ENCODE results near the gene KCNS1. TPM values are rescaled to one million over a fixed set of nuclear protein-coding genes. Genes with fewer than 3 reads are reported as not detected.
"Not testable (repeated sequence)": the region's sequence is repeated elsewhere in the genome, so short reads cannot be mapped to it uniquely, and the experiment has no call there.

KCNS1 gene
- total RNA-seq, 1 experiment from 2014 or later = 1.2 TPM

DNA sequence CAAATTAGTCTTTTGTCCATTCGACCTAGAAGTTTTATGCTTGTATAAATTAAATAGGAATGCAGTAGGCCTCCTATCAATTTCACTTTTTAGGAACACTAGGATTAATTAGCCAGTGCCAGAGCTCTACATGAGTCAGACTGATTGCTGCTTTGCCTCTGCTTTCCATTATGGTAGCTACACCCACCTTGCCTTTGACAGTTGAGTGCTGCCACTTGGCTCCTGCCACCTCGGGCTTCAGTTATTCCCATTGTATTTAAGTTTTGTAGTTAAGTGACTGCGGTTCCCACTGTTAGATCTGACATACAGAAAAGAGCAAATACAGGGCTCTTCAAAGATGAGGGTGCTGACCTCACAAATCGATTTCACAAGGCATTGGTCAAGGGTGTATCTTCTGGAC lies 39.9 kb upstream of the KCNS1 start (continued):
- TF ChIP-seq, protein P1, sequence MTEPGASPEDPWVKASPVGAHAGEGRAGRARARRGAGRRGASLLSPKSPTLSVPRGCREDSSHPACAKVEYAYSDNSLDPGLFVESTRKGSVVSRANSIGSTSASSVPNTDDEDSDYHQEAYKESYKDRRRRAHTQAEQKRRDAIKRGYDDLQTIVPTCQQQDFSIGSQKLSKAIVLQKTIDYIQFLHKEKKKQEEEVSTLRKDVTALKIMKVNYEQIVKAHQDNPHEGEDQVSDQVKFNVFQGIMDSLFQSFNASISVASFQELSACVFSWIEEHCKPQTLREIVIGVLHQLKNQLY (CRISPR knock-in tag; IDR thresholded peaks at IDR 0.05) = no peak
- TF ChIP-seq, protein P2, sequence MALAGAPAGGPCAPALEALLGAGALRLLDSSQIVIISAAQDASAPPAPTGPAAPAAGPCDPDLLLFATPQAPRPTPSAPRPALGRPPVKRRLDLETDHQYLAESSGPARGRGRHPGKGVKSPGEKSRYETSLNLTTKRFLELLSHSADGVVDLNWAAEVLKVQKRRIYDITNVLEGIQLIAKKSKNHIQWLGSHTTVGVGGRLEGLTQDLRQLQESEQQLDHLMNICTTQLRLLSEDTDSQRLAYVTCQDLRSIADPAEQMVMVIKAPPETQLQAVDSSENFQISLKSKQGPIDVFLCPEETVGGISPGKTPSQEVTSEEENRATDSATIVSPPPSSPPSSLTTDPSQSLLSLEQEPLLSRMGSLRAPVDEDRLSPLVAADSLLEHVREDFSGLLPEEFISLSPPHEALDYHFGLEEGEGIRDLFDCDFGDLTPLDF (CRISPR knock-in tag; IDR thresholded peaks at IDR 0.05) = no peak
- no peak for TF ChIP-seq GTF2I (CRISPR knock-in tag; conservative IDR thresholded peaks at IDR 0.05)
- TF ChIP-seq, protein P3, sequence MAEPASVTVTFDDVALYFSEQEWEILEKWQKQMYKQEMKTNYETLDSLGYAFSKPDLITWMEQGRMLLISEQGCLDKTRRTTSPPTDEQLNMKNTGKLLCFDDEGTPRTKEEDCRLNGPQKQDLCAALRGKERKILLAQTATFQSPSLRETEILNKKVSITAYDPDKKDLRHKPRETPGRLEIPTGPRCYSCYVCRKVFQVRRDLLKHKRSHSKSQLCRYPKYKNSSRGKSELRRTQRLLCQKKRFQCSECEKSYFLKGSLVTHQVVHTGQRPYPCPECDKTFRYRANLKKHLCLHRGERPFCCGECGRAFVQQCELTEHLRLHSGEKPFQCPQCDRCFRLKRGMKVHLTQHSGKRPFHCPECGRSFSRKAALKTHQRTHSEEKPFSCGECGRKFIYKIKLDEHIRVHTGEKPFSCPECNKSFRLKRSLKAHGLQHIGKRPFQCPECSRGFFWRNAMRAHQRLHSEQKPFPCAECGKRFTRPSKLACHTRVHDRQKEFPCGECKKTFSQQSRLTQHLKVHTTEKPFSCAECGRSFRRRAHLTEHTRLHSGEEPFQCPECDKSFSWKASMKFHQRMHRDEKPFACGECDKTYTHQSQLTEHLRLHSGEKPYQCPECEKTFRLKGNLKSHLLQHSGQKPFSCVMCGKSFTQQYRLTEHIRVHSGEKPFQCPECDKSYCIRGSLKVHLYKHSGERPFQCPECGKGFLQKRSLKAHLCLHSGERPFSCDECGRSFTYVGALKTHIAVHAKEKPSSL (CRISPR knock-in tag; conservative IDR thresholded peaks at IDR 0.05) = no peak
- TF ChIP-seq JUN (CRISPR knock-in tag; IDR thresholded peaks at IDR 0.05) = no peak
- TF ChIP-seq TP53 (CRISPR knock-in tag; IDR thresholded peaks at IDR 0.05) = no peak

DNA sequence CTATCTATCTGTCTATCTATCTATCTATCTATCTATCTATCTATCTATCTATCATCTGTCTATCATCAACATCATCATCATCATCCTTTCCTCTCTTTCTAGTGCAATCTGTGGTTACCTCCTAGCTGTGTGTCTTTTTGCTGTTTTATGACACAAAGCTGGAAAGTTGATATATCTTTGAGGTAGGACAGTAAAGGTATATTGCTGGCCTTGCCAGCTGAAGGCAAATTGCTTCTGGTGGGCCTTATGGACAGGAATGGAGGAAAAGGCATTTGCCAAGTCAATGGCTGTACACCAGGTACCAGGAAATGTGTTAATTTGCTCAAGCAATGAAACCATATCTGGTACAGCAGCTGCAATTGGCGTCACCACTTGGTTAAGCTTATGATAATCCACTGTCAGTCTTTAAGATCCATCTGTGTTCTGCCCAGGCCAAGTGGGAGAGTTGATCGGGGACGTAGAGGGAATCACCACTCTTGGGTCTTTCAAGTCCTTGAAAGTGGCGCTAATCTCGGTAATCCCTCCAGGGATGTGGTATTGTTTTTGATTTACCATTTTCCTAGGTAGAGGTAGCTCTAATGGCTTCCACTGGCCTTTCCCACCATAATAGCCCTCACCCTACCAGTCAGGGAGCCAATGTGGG lies 38.9 kb upstream of the KCNS1 start:
- DNase-seq (ENCODE audit: low spot score); H3K4me1 Mint-ChIP-seq; POLR2A ChIA-PET; H3K4me3 Mint-ChIP-seq; ATAC-seq; H3K27ac Mint-ChIP-seq; H3K36me3 Mint-ChIP-seq; H3K9me3 Mint-ChIP-seq: not testable (repeated sequence)
- CTCF ChIA-PET = interaction anchor here (0.6 to 3.0 kb wide), 12 partner anchors 10 to 490 kb away, joined by 3 to 91 read pairs (median 14); partner anchors contain the start of genes MATN4 and WFDC10A
- H3K27me3 Mint-ChIP-seq (ENCODE audit: low read depth) = peaks cover 40% of the 10 kb centered on the region

DNA sequence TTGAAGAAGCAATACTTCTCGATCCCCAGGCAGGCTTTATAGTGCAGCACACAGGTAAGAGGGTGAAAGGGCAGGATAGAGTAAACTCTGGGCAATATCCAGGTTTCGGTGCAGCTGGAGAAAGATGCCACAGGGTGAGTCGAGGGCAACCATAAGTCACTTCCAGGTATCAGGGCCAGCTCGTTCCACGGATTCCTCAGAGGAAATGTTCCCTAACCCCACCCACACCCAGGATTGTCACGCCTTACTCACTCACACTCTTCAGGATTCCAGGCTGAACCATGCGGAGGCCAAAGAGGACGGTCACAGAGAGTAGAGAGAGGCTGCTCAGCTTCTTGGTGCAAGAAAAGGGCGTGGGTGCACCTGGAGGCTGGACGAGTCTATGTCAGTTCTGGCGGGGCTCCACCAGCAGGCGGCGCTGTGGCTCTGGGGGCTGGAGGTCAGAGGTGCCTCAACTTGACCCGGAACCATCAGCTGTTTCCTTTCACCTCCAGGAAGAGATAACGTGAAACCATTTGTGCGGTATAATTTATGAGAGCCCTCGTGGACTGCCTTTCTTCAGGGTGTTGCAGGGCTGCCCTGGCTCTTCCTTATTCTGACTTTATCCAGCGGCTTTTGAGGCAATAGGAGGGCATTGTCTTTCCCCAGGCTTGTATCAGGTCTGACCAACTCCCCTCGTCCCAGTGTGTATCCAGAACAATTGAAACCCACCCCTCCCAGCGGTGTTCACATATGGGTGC lies 37.8 kb upstream of the KCNS1 start:
- DNase-seq (ENCODE audit: low spot score) (peak; percentile 95), ATAC-seq (peak; percentile 96)
- H3K4me3 Mint-ChIP-seq = no peak overlapping the region
- ChIA-PET POLR2A (interaction anchor here (0.5 to 0.7 kb wide), 2 partner anchors 91 to 167 kb away, joined by 3 to 6 read pairs; no protein-coding TSS in a partner anchor), CTCF (interaction anchor here (0.6 to 3.0 kb wide), 73 partner anchors 9 to 873 kb away, joined by 3 to 91 read pairs (median 5); partner anchors contain the start of genes KCNS1, MATN4, PIGT and SEMG1)
- H3K27ac Mint-ChIP-seq = no peak overlapping the region
- no peaks in the 10 kb centered on the region for H3K36me3 Mint-ChIP-seq
- H3K9me3 Mint-ChIP-seq = peaks cover 7% of the 10 kb centered on the region; the same call in 1 of the 2 replicates
- no peaks in the 10 kb centered on the region for H3K4me1 Mint-ChIP-seq
- H3K27me3 Mint-ChIP-seq (ENCODE audit: low read depth) = peaks cover 30% of the 10 kb centered on the region
- TF ChIP-seq, protein P4, sequence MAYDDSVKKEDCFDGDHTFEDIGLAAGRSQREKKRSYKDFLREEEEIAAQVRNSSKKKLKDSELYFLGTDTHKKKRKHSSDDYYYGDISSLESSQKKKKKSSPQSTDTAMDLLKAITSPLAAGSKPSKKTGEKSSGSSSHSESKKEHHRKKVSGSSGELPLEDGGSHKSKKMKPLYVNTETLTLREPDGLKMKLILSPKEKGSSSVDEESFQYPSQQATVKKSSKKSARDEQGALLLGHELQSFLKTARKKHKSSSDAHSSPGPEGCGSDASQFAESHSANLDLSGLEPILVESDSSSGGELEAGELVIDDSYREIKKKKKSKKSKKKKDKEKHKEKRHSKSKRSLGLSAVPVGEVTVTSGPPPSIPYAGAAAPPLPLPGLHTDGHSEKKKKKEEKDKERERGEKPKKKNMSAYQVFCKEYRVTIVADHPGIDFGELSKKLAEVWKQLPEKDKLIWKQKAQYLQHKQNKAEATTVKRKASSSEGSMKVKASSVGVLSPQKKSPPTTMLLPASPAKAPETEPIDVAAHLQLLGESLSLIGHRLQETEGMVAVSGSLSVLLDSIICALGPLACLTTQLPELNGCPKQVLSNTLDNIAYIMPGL (CRISPR knock-in tag; IDR thresholded peaks at IDR 0.05) = peak; percentile 47; the same call in 1 of the 2 replicates
- TF ChIP-seq TCF7 (CRISPR knock-in tag; IDR thresholded peaks at IDR 0.05; ENCODE audit: low read depth) (no peak), OVOL2 (CRISPR knock-in tag; IDR thresholded peaks at IDR 0.05; ENCODE audit: borderline replicate concordance) (no peak), ZNF396 (CRISPR knock-in tag; IDR thresholded peaks at IDR 0.05; ENCODE audit: borderline replicate concordance) (no peak), FOXP1 (CRISPR knock-in tag; IDR thresholded peaks at IDR 0.05; ENCODE audit: borderline replicate concordance) (no peak), SOX15 (CRISPR knock-in tag; IDR thresholded peaks at IDR 0.05) (no peak), RELA (CRISPR knock-in tag; IDR thresholded peaks at IDR 0.05; ENCODE audit: borderline replicate concordance) (no peak), NR2C2 (CRISPR knock-in tag; IDR thresholded peaks at IDR 0.05) (peak; percentile 73)
- TF ChIP-seq, protein P5, sequence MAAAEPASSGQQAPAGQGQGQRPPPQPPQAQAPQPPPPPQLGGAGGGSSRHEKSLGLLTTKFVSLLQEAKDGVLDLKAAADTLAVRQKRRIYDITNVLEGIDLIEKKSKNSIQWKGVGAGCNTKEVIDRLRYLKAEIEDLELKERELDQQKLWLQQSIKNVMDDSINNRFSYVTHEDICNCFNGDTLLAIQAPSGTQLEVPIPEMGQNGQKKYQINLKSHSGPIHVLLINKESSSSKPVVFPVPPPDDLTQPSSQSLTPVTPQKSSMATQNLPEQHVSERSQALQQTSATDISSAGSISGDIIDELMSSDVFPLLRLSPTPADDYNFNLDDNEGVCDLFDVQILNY (CRISPR knock-in tag; IDR thresholded peaks at IDR 0.05) = no peak
- TF ChIP-seq, protein P6, sequence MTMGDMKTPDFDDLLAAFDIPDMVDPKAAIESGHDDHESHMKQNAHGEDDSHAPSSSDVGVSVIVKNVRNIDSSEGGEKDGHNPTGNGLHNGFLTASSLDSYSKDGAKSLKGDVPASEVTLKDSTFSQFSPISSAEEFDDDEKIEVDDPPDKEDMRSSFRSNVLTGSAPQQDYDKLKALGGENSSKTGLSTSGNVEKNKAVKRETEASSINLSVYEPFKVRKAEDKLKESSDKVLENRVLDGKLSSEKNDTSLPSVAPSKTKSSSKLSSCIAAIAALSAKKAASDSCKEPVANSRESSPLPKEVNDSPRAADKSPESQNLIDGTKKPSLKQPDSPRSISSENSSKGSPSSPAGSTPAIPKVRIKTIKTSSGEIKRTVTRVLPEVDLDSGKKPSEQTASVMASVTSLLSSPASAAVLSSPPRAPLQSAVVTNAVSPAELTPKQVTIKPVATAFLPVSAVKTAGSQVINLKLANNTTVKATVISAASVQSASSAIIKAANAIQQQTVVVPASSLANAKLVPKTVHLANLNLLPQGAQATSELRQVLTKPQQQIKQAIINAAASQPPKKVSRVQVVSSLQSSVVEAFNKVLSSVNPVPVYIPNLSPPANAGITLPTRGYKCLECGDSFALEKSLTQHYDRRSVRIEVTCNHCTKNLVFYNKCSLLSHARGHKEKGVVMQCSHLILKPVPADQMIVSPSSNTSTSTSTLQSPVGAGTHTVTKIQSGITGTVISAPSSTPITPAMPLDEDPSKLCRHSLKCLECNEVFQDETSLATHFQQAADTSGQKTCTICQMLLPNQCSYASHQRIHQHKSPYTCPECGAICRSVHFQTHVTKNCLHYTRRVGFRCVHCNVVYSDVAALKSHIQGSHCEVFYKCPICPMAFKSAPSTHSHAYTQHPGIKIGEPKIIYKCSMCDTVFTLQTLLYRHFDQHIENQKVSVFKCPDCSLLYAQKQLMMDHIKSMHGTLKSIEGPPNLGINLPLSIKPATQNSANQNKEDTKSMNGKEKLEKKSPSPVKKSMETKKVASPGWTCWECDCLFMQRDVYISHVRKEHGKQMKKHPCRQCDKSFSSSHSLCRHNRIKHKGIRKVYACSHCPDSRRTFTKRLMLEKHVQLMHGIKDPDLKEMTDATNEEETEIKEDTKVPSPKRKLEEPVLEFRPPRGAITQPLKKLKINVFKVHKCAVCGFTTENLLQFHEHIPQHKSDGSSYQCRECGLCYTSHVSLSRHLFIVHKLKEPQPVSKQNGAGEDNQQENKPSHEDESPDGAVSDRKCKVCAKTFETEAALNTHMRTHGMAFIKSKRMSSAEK (CRISPR knock-in tag; IDR thresholded peaks at IDR 0.05; ENCODE audit: borderline replicate concordance) = no peak
- TF ChIP-seq, protein P7, sequence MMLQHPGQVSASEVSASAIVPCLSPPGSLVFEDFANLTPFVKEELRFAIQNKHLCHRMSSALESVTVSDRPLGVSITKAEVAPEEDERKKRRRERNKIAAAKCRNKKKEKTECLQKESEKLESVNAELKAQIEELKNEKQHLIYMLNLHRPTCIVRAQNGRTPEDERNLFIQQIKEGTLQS (CRISPR knock-in tag; conservative IDR thresholded peaks at IDR 0.05) = no peak
- TF ChIP-seq, protein P8, sequence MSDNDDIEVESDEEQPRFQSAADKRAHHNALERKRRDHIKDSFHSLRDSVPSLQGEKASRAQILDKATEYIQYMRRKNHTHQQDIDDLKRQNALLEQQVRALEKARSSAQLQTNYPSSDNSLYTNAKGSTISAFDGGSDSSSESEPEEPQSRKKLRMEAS (CRISPR knock-in tag; IDR thresholded peaks at IDR 0.05) = 0 out of 2 replicates have a peak, but pooled peaks have one; percentile 36

Measured in WTC11 (cell line).